NCI-H82 treated with DMSO at 0.1 percent for 48 hours (cell line): ENCODE results near the gene ZNF165.
"Not testable (repeated sequence)": the region's sequence is repeated elsewhere in the genome, so short reads cannot be mapped to it uniquely, and the experiment has no call there.

Experiments used
- DNase-seq: peaks from one replicate; lab custom pipeline; 2025; ENCODE audit not compliant: unreplicated experiment; lab: John Stamatoyannopoulos, UW

The ZNF165 gene

DNA sequence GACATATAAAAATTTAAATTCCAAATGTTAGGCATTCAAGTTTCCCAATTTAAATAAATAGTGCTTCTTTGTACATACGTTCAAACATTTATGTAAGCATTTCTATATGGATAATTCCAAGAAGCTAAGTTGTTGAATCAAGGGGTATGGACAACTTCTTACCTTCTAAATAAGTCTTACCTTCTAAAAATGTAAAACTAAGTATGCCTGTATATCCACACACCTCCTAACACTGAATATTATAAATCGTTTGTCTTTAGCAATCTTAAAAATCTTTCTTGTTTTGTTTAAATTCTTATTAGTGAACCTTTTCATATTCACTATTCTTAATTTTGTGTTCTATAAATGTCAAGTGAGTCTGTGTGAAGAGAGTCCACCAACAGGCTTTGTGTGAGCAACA, 41.5 kb downstream of the ZNF165 start:
- DNase-seq, result no peak

DNA sequence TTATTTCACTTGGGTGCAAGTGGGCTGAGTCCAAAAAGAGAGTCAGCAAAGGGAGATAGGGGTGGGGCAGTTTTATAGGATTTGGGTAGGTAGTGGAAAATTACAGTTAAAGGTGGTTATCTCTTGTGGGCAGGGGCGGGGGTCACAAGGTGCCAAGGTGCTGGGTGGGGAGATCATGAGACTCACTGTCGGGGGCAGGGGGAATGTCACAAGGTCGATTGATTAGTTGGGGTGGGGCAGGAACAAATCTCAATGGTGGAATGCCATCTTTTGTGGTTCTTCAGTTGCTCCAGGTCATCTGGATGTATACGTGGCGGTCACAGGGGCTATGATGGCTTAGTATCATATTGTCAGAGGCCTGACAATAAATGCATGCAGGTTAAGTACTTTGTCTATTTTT, 41.9 kb downstream of the ZNF165 start:
- not testable (repeated sequence) for DNase-seq

DNA sequence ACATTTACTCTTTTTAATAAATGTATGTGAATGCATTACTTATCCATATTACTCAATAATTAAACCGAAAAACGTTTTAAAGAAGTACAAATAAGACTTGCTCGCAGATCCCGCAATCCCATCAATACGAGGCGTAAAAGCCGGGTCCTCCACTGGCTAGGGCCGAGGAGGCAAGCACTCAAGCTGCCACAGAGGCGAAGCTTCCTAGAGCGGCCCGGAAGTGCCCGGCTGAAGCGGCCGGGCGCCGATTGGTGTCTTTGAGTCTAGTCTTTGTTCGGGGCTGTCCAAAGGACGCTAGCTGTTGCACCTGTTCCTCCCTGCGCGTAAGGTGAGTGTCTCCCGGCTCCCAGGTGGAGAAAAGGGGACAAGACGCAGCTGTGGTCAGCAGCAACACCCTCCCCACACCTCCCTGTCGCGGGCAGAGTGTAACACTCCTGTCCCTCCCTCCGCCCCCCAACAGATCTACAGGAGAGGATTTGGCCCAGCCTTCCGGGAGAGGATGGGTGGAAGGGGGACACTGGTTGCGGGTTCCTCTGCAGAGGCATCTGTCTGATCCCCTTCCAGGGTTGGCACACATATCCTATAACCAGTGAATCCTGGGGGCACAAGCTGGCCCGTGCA, 44.1 kb downstream of the ZNF165 start, which contains the start of gene ZSCAN16:
TSS of gene ZSCAN16 (plus strand) at position 260 of the 621 bp plus-strand sequence. CDS start 835 bp downstream, outside the sequence.
- DNase-seq, result peak; percentile 76

DNA sequence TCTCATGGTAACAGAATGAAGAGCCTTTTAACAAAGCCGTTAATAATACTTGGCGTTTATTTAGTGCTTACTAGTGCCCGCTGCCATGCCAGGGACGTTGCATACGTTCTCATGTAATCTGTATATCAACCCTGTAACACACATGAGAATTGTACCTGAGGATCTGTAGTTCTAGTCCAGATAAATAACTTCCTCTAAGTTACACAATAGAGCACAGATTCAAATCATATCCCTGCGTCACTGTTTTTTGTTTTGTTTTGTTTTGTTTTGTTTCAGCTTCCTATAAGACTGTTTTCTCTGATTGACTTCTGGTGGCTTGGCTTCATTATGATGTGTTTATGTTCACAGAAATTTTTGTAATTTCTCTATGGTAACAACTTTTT, 44.6 kb downstream of the ZNF165 start:
- no peak for DNase-seq

DNA sequence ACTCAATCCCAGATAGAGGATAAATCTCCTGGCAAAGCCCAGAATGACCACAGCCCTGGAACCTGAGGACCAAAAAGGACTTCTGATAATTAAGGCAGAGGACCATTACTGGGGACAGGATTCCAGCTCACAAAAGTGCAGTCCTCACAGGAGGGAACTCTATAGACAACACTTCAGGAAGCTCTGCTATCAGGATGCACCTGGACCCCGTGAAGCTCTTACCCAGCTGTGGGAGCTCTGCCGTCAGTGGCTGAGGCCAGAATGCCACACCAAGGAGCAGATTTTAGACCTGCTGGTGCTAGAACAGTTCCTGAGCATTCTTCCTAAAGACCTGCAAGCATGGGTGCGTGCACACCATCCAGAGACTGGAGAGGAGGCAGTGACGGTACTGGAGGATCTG, 45.0 kb downstream of the ZNF165 start:
- DNase-seq, result no peak

DNA sequence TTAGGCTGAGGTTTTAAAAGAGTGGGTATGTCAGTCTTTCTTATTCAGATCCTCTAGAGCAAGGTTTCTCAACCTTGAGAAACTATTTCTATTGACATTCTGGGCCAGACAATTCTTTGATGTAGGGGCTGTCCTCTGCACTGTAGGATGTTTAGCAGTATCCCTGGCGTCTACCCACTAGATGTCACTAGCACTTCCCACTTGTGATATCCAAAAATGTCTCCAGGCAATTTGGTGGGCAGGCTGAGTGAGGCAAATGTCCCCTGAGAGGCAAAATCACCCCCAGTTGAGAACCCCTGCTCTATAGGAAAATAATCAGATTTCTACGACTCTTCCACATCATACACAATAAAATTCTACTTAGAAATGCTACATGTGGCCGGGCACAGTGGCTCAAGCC, 53.6 kb downstream of the ZNF165 start:
- no peak for DNase-seq

DNA sequence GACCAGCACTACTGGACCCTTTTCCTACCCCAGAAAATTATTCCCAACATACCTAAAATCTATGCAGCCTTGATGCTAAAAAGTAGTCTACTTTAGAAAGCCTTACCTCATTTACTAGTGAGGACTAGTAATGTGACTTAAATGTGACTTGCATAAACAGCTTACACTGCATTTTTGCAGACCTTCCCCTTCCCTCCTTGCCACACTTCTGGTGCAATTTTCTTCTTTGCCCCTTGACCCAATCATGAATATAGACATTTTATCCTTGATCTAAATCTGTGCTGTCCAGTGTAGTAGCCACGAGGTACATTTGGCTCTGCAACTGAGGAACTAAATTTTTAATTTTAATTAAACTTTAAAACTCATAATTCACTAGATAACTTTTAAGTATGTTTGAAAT, 54.3 kb downstream of the ZNF165 start:
- no peak for DNase-seq

DNA sequence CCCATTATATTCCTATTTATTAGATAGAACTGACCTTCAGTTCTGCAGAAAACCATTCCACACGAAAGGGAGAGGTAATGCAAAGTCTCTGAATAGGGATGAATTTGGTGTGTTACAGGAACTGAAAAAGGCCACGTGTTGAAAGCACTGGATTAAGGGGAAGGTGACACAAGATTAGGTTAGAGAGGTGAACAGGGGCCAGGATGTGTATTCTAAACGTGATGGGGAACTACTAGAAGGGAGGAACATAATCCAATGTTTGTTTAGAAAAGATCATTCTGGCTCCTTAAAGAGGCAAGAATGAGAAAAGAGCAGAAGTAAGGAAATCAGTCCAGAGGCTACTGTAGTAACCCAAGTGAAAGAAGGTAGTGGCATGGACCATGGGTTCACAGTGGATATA, 55.0 kb downstream of the ZNF165 start:
- no peak for DNase-seq

DNA sequence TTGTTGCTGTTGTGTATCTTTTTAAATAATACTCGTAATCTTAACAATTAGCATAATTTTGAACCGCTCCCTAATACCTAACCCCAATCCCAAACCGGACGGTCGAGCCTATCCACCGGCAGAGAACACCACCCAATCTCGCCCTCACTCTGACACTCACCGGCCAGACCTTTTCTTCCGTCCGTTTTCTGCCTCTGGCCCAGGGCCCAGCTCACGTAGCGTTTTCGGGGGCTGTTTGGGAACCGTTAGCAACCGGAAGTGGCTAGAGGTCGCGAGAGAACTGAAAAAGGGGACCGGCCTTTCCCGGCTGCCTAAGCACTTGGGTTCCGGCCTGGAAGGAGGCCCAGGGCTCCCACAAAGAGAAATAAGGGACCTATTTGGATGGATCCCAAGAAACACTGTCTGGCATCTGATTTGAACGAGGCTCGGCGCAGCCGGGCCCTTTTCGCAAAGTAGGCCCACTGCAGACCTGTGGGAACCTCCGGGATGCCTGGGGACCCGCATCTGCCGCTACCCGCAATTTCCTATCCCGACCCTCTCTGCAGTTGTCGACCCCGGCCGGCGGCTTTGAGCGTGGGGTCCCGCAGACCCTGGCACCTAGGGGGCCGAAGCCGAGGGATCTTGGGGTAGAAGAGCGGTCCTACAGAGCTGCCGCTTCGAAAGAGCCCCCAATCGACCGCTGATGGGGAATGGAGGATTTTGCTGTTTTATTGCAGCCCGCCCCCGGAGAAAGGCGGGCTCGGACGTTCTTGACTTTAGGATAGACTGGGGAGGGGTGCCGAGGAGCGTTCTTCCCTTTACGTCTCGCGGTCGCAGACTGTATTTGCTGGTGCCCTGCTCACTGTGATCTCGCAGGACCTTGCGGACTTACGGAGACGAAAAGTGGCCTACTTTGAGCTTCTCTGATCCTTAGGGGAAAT, 56.5 kb downstream of the ZNF165 start:
- peak; percentile 75 for DNase-seq

DNA sequence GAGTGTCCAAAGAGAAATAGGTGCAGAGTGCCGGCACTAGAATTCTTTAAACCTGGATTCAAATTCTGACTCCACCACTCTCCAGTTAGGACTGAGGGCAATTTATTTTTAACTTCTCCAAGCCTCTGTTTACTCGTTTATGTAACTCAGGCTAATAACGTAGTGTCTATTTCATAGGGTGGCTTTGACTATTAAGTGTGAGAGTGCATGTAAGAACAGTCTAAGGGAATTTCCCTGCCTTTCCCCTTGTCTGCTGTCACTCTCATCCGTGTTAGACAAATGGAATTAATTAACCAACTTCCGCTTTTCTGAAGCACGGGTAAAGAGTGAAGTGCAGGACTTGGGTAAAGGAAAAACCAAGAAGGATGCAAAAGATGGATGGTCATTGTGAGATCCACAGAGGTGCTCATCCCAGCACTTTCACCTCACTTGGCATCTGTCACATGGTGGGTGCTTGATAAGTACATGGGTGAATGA, 57.2 kb downstream of the ZNF165 start:
- DNase-seq, result no peak
